GM10266 (cell line): ENCODE measurements around the gene OR5H15.

Source experiments
- DNase-seq: peaks from one replicate; pipeline ENCODE4 v3.0.0; 2012; ENCODE audit errors: extremely low spot score
- CTCF ChIP-seq: IDR thresholded peaks from 2 replicates; pipeline ENCODE4 v1.5.1; 2012; ENCODE audit warnings: mild to moderate bottlenecking, low read depth; ENCODE audit not compliant: control insufficient read depth, insufficient read depth; ENCODE audit errors: missing control alignments

The OR5H15 gene

GRCh38 chr3:98199020-98199419 is 32.5 kb downstream of the OR5H15 start:
- TF ChIP-seq CTCF = no peak
- no peak for DNase-seq

GRCh38 chr3:98209244-98209643 is 42.7 kb downstream of the OR5H15 start:
- no peak for DNase-seq
- TF ChIP-seq CTCF = no peak

- DNase-seq = no peak
- TF ChIP-seq CTCF = no peak
Observed at GRCh38 chr3:98213276-98213675, 46.8 kb downstream of the OR5H15 start.

- no peak for TF ChIP-seq CTCF
- no peak for DNase-seq
Observed at GRCh38 chr3:98215051-98215450, 48.6 kb downstream of the OR5H15 start.
